Measurements from ENCODE around the gene APPL2. TPM values are rescaled to one million over a fixed set of nuclear protein-coding genes. Genes with fewer than 3 reads are reported as not detected.

Gene APPL2, protein sequence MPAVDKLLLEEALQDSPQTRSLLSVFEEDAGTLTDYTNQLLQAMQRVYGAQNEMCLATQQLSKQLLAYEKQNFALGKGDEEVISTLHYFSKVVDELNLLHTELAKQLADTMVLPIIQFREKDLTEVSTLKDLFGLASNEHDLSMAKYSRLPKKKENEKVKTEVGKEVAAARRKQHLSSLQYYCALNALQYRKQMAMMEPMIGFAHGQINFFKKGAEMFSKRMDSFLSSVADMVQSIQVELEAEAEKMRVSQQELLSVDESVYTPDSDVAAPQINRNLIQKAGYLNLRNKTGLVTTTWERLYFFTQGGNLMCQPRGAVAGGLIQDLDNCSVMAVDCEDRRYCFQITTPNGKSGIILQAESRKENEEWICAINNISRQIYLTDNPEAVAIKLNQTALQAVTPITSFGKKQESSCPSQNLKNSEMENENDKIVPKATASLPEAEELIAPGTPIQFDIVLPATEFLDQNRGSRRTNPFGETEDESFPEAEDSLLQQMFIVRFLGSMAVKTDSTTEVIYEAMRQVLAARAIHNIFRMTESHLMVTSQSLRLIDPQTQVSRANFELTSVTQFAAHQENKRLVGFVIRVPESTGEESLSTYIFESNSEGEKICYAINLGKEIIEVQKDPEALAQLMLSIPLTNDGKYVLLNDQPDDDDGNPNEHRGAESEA
- total RNA-seq (57.7 and 58.3 TPM in 2 replicates), polyA plus RNA-seq (20.5 and 24.4 TPM in 2 replicates), polyA minus RNA-seq (21.6 and 31.2 TPM in 2 replicates)
- total RNA-seq (2013): 43.0 TPM

DNA sequence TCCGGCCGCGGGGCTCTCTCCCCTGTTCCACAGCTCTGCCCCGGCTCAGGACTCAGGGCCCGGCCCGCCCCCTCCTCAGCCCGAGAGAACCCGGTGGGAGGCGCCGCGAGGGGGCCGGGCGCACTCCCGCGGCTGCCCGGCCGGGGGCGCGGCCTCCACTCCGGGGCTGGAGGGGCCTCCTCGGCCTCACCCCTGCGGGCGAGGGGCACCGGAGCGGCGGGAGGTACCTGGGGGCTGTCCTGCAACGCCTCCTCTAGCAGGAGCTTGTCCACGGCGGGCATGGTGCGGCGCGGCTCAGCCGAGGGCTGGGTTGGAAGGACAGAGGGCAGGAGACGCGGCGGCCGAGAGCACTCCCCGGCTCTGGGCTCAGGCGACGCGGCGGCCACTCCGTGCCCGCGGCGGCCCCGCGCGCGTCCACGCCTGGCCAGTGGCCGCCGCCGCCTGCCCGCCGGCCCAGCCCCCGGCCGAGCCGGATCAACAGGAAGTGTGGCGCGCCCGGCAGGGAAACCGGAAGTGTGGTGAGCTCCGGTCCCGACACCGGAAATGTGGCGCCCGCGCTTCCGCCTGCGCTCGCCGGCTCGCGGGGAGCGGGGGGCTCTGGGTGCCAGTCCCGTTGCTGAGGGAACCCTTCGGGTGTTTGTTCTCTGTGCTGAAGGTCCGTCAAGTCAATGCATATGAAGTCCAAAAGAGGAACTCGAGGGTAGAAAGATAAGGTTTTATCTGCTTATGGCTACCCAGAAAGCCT, at the start of gene APPL2:
TSS of gene APPL2 (minus strand) at position 443 of the 745 bp plus-strand sequence. CDS start at position 281, 162 bp downstream.
- ATAC-seq (ENCODE audit: low read depth): peak; percentile 81
- no peaks in the 10 kb centered on the region for H3K9me3 Mint-ChIP-seq (ENCODE audit: insufficient read depth)
- Histone ChIP-seq H3K9ac (ENCODE audit: low read length) (peak within 1 kb of the TSS; percentile 85), H3K4me1 (ENCODE audit: control insufficient read depth in 2 of 2, insufficient read depth in 2 of 2, low read length in 2 of 2) (peaks cover 44 to 49% of the 10 kb centered on the region in 2 donors), H3K4me3 (ENCODE audit: control extremely low read depth in 1 of 5, extremely low read depth in 1 of 5, insufficient read depth in 1 of 5, low read depth in 2 of 5, low read length in 4 of 5) (peak within 1 kb of the TSS; percentile 51 to 90 (median 71)), H3K79me2 (ENCODE audit: control insufficient read depth, insufficient read depth, low read length) (peaks cover 44% of the 10 kb centered on the region), H3K27me3 (replicated peaks in 1 of 4; ENCODE audit: control extremely low read depth in 1 of 4, control insufficient read depth in 3 of 4, insufficient read depth in 4 of 4, low read length in 3 of 4) (no peaks in the 10 kb centered on the region), H3K4me2 (replicated peaks; ENCODE audit: low read depth, low read length, poor library complexity, severe bottlenecking) (peak within 1 kb of the TSS; percentile 74), H3K36me3 (replicated peaks in 1 of 2; ENCODE audit: control extremely low read depth in 1 of 2, control insufficient read depth in 1 of 2, extremely low read depth in 1 of 2, insufficient read depth in 2 of 2, low read length in 1 of 2) (peaks cover 2 to 7% of the 10 kb centered on the region in 2 experiments), H4K20me1 (ENCODE audit: control insufficient read depth, insufficient read depth, low read length, poor library complexity, severe bottlenecking) (peaks cover 7% of the 10 kb centered on the region), H3K27ac (ENCODE audit: low read length in 2 of 2) (peak within 1 kb of the TSS; percentile 70 to 95), H3K9me3 (ENCODE audit: control extremely low read depth in 1 of 3, control insufficient read depth in 2 of 3, insufficient read depth in 1 of 3, low read length in 2 of 3) (no peaks in the 10 kb centered on the region), H2AFZ (ENCODE audit: insufficient read depth, low read depth, low read length, poor library complexity, severe bottlenecking) (peak within 1 kb of the TSS; percentile 90)
- H3K4me3 Mint-ChIP-seq: peak within 1 kb of the TSS; percentile 95
- CTCF ChIA-PET: interaction anchor here (0.6 to 2.5 kb wide), 5 partner anchors 9 to 147 kb away, joined by 3 to 14 read pairs (median 4); partner anchors contain the start of gene C12orf75
- WGBS (ENCODE audit: insufficient coverage): under 1% methylated on average over 79 of the region's 80 CpGs
- POLR2A ChIA-PET: interaction anchor here (1.0 to 1.1 kb wide), 2 partner anchors 95 to 128 kb away, joined by 4 to 8 read pairs; partner anchors contain the start of gene WASHC4
- H3K27me3 Mint-ChIP-seq: no peaks in the 10 kb centered on the region
- peak; percentile 92 for DNase-seq
- intact Hi-C loops (cut with micrococcal nuclease): loop anchor here (1.0 to 10.0 kb wide), 6 partner anchors 95 to 1269 kb away; partner anchors contain the start of genes C12orf75, NFYB, POLR3B and TDG
- peaks cover 38% of the 10 kb centered on the region for H3K4me1 Mint-ChIP-seq
- peak within 1 kb of the TSS; percentile 94 for H3K27ac Mint-ChIP-seq
- TF ChIP-seq, protein P1, sequence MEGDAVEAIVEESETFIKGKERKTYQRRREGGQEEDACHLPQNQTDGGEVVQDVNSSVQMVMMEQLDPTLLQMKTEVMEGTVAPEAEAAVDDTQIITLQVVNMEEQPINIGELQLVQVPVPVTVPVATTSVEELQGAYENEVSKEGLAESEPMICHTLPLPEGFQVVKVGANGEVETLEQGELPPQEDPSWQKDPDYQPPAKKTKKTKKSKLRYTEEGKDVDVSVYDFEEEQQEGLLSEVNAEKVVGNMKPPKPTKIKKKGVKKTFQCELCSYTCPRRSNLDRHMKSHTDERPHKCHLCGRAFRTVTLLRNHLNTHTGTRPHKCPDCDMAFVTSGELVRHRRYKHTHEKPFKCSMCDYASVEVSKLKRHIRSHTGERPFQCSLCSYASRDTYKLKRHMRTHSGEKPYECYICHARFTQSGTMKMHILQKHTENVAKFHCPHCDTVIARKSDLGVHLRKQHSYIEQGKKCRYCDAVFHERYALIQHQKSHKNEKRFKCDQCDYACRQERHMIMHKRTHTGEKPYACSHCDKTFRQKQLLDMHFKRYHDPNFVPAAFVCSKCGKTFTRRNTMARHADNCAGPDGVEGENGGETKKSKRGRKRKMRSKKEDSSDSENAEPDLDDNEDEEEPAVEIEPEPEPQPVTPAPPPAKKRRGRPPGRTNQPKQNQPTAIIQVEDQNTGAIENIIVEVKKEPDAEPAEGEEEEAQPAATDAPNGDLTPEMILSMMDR (IDR thresholded peaks at IDR 0.05): peak; percentile 66
- no peak for TF ChIP-seq EZH2 (IDR thresholded peaks at IDR 0.05; ENCODE audit: borderline replicate concordance, insufficient read depth, low read depth, low read length, poor library complexity, severe bottlenecking)

Measured in B cell (primary cell).